ENCODE data around the gene DMWD. TPM values are rescaled to one million over a fixed set of nuclear protein-coding genes. Genes with fewer than 3 reads are reported as not detected.
A peak's percentile ranks its signal among the peaks of the same experiment; 100 is the strongest.

The DMWD gene
- total RNA-seq, 1 experiment from 2014 or later, result 37.8 TPM

- H3K4me3 ChIP-seq (ENCODE audit: low read length), result no peak overlapping the region
- no peaks in the 10 kb centered on the region for H4K20me1 ChIP-seq (ENCODE audit: insufficient read depth, low read depth, low read length)
- H3K79me2 ChIP-seq (ENCODE audit: low read length), result no peaks in the 10 kb centered on the region
- no peak overlapping the region for H3K4me2 ChIP-seq (ENCODE audit: low read depth, low read length, poor library complexity, severe bottlenecking)
- peaks cover 5% of the 10 kb centered on the region; the same call in 1 of the 2 replicates for H3K36me3 ChIP-seq (ENCODE audit: insufficient read depth, low read length)
- H3K27ac ChIP-seq (ENCODE audit: low read length), result no peak overlapping the region
- H3K4me1 ChIP-seq (ENCODE audit: low read length), result no peaks in the 10 kb centered on the region; the same call in 1 of the 2 replicates
- no peak overlapping the region for H2AFZ ChIP-seq (ENCODE audit: low read length)
- DNase-seq, result no peak
- no peaks in the 10 kb centered on the region for H3K9me3 ChIP-seq (ENCODE audit: low read length)
- H3K9me2 ChIP-seq (replicated peaks; ENCODE audit: insufficient read depth, low read length), result no peaks in the 10 kb centered on the region
- no peak overlapping the region for H3K9ac ChIP-seq (ENCODE audit: low read length)
- no peaks in the 10 kb centered on the region for H3K27me3 ChIP-seq (ENCODE audit: low read length)
These were observed 27.9 kb upstream of the DMWD start for GRCh38 chr19:45820413-45821102.

- H3K36me3 ChIP-seq (ENCODE audit: insufficient read depth, low read length), result peaks cover 5% of the 10 kb centered on the region; the same call in 1 of the 2 replicates
- no peak overlapping the region for H2AFZ ChIP-seq (ENCODE audit: low read length)
- no peaks in the 10 kb centered on the region; the same call in 1 of the 2 replicates for H3K4me1 ChIP-seq (ENCODE audit: low read length)
- no peaks in the 10 kb centered on the region for H3K27me3 ChIP-seq (ENCODE audit: low read length)
- no peaks in the 10 kb centered on the region for H3K9me2 ChIP-seq (replicated peaks; ENCODE audit: insufficient read depth, low read length)
- H3K27ac ChIP-seq (ENCODE audit: low read length), result no peak overlapping the region
- no peak overlapping the region for H3K9ac ChIP-seq (ENCODE audit: low read length)
- H3K4me2 ChIP-seq (ENCODE audit: low read depth, low read length, poor library complexity, severe bottlenecking), result no peak overlapping the region
- H3K79me2 ChIP-seq (ENCODE audit: low read length), result no peaks in the 10 kb centered on the region
- H3K4me3 ChIP-seq (ENCODE audit: low read length), result no peak overlapping the region
- DNase-seq, result no peak
- H4K20me1 ChIP-seq (ENCODE audit: insufficient read depth, low read depth, low read length), result no peaks in the 10 kb centered on the region
- H3K9me3 ChIP-seq (ENCODE audit: low read length), result no peaks in the 10 kb centered on the region
These were observed 27.1 kb upstream of the DMWD start for GRCh38 chr19:45819769-45820168.

- Histone ChIP-seq H3K9me3 (ENCODE audit: low read length) (no peaks in the 10 kb centered on the region), H3K9me2 (replicated peaks; ENCODE audit: insufficient read depth, low read length) (no peaks in the 10 kb centered on the region), H4K20me1 (ENCODE audit: insufficient read depth, low read depth, low read length) (no peaks in the 10 kb centered on the region), H3K4me1 (ENCODE audit: low read length) (no peaks in the 10 kb centered on the region; the same call in 1 of the 2 replicates), H3K36me3 (ENCODE audit: insufficient read depth, low read length) (no peaks in the 10 kb centered on the region; the same call in 1 of the 2 replicates), H3K4me3 (ENCODE audit: low read length) (no peak overlapping the region), H3K27me3 (ENCODE audit: low read length) (no peaks in the 10 kb centered on the region), H2AFZ (ENCODE audit: low read length) (no peak overlapping the region), H3K9ac (ENCODE audit: low read length) (no peak overlapping the region), H3K4me2 (ENCODE audit: low read depth, low read length, poor library complexity, severe bottlenecking) (no peak overlapping the region), H3K79me2 (ENCODE audit: low read length) (no peaks in the 10 kb centered on the region), H3K27ac (ENCODE audit: low read length) (no peak overlapping the region)
- DNase-seq, result no peak
These were observed 25.2 kb upstream of the DMWD start for GRCh38 chr19:45817725-45818301.

GRCh38 chr19:45817010-45817724, 24.5 kb upstream of the DMWD start:
- Histone ChIP-seq H3K9ac (ENCODE audit: low read length) (peak overlapping the region; percentile 48; the same call in 1 of the 2 replicates), H3K27ac (ENCODE audit: low read length) (no peak overlapping the region), H3K4me1 (ENCODE audit: low read length) (no peaks in the 10 kb centered on the region; the same call in 1 of the 2 replicates), H3K9me2 (replicated peaks; ENCODE audit: insufficient read depth, low read length) (no peaks in the 10 kb centered on the region), H3K4me2 (ENCODE audit: low read depth, low read length, poor library complexity, severe bottlenecking) (no peak overlapping the region), H3K36me3 (ENCODE audit: insufficient read depth, low read length) (no peaks in the 10 kb centered on the region; the same call in 1 of the 2 replicates), H3K79me2 (ENCODE audit: low read length) (no peaks in the 10 kb centered on the region), H4K20me1 (ENCODE audit: insufficient read depth, low read depth, low read length) (no peaks in the 10 kb centered on the region), H3K27me3 (ENCODE audit: low read length) (no peaks in the 10 kb centered on the region), H3K9me3 (ENCODE audit: low read length) (no peaks in the 10 kb centered on the region), H2AFZ (ENCODE audit: low read length) (no peak overlapping the region), H3K4me3 (ENCODE audit: low read length) (no peak overlapping the region)
- peak; percentile 99 for DNase-seq

- Histone ChIP-seq H4K20me1 (ENCODE audit: insufficient read depth, low read depth, low read length) (no peaks in the 10 kb centered on the region), H2AFZ (ENCODE audit: low read length) (no peak overlapping the region), H3K27ac (ENCODE audit: low read length) (no peak overlapping the region), H3K27me3 (ENCODE audit: low read length) (no peaks in the 10 kb centered on the region), H3K9ac (ENCODE audit: low read length) (peak overlapping the region; percentile 48; the same call in 1 of the 2 replicates), H3K9me2 (replicated peaks; ENCODE audit: insufficient read depth, low read length) (no peaks in the 10 kb centered on the region), H3K4me1 (ENCODE audit: low read length) (no peaks in the 10 kb centered on the region; the same call in 1 of the 2 replicates), H3K4me2 (ENCODE audit: low read depth, low read length, poor library complexity, severe bottlenecking) (no peak overlapping the region), H3K36me3 (ENCODE audit: insufficient read depth, low read length) (no peaks in the 10 kb centered on the region; the same call in 1 of the 2 replicates), H3K9me3 (ENCODE audit: low read length) (no peaks in the 10 kb centered on the region), H3K4me3 (ENCODE audit: low read length) (no peak overlapping the region), H3K79me2 (ENCODE audit: low read length) (no peaks in the 10 kb centered on the region)
- DNase-seq, result no peak
These were observed 23.8 kb upstream of the DMWD start for GRCh38 chr19:45816236-45817009.

- no peaks in the 10 kb centered on the region for H3K79me2 ChIP-seq (ENCODE audit: low read length)
- H3K27me3 ChIP-seq (ENCODE audit: low read length), result no peaks in the 10 kb centered on the region
- H4K20me1 ChIP-seq (ENCODE audit: insufficient read depth, low read depth, low read length), result no peaks in the 10 kb centered on the region
- H3K27ac ChIP-seq (ENCODE audit: low read length), result no peak overlapping the region
- no peak overlapping the region for H3K4me2 ChIP-seq (ENCODE audit: low read depth, low read length, poor library complexity, severe bottlenecking)
- no peaks in the 10 kb centered on the region; the same call in 1 of the 2 replicates for H3K36me3 ChIP-seq (ENCODE audit: insufficient read depth, low read length)
- no peaks in the 10 kb centered on the region for H3K9me3 ChIP-seq (ENCODE audit: low read length)
- no peak for DNase-seq
- H3K9me2 ChIP-seq (replicated peaks; ENCODE audit: insufficient read depth, low read length), result no peaks in the 10 kb centered on the region
- no peaks in the 10 kb centered on the region; the same call in 1 of the 2 replicates for H3K4me1 ChIP-seq (ENCODE audit: low read length)
- H3K9ac ChIP-seq (ENCODE audit: low read length), result no peak overlapping the region
- no peak overlapping the region for H2AFZ ChIP-seq (ENCODE audit: low read length)
- H3K4me3 ChIP-seq (ENCODE audit: low read length), result no peak overlapping the region
These were observed 23.0 kb upstream of the DMWD start for GRCh38 chr19:45815481-45816216.

GRCh38 chr19:45814851-45815480, 22.3 kb upstream of the DMWD start, which contains the start of gene RSPH6A:
Gene RSPH6A (minus strand): TSS chr19:45815308. CDS start chr19:45815176, 132 bp downstream.
- Histone ChIP-seq H3K36me3 (ENCODE audit: insufficient read depth, low read length) (no peaks in the 10 kb centered on the region; the same call in 1 of the 2 replicates), H3K4me3 (ENCODE audit: low read length) (no peak within 1 kb of the TSS), H4K20me1 (ENCODE audit: insufficient read depth, low read depth, low read length) (no peaks in the 10 kb centered on the region), H3K27me3 (ENCODE audit: low read length) (no peaks in the 10 kb centered on the region), H3K9me3 (ENCODE audit: low read length) (no peaks in the 10 kb centered on the region), H3K9me2 (replicated peaks; ENCODE audit: insufficient read depth, low read length) (no peaks in the 10 kb centered on the region), H3K79me2 (ENCODE audit: low read length) (no peaks in the 10 kb centered on the region), H3K27ac (ENCODE audit: low read length) (no peak within 1 kb of the TSS), H3K4me2 (ENCODE audit: low read depth, low read length, poor library complexity, severe bottlenecking) (no peak within 1 kb of the TSS), H2AFZ (ENCODE audit: low read length) (no peak within 1 kb of the TSS), H3K9ac (ENCODE audit: low read length) (no peak within 1 kb of the TSS), H3K4me1 (ENCODE audit: low read length) (no peaks in the 10 kb centered on the region; the same call in 1 of the 2 replicates)
- no peak for DNase-seq
